Measurements from ENCODE around the gene RABGEF1. TPM values are rescaled to one million over a fixed set of nuclear protein-coding genes. Genes with fewer than 3 reads are reported as not detected.
"Not testable (repeated sequence)": the region's sequence is repeated elsewhere in the genome, so short reads cannot be mapped to it uniquely, and the experiment has no call there.

RABGEF1 gene
- total RNA-seq, 1 experiment from 2014 or later, result 35.2 TPM

- Histone ChIP-seq H3K79me2 (ENCODE audit: low read depth) (peaks cover 30% of the 10 kb centered on the region), H4K20me1 (ENCODE audit: insufficient read depth) (peaks cover 19% of the 10 kb centered on the region)
- DNase-seq; H3K9me3 ChIP-seq (ENCODE audit: insufficient read depth, low read depth); H3F3A ChIP-seq (ENCODE audit: insufficient read depth, low read depth); BruUV-seq (replicated peaks); H3K4me1 ChIP-seq (replicated peaks; ENCODE audit: insufficient read depth); H3K36me3 ChIP-seq (ENCODE audit: low read depth); H3K27ac ChIP-seq; H3K9me2 ChIP-seq (ENCODE audit: insufficient read depth); H3K4me3 ChIP-seq; H2AFZ ChIP-seq; H3K27me3 ChIP-seq (ENCODE audit: insufficient read depth, low read depth); H3K4me2 ChIP-seq: not testable (repeated sequence)
- intact Hi-C loops (cut with micrococcal nuclease; ENCODE audit: unreplicated experiment), result loop anchor here (2.0 kb wide), 1 partner anchor 43 kb away; no protein-coding TSS in a partner anchor
- ChIA-PET CTCF (interaction anchor here (1.2 kb wide), 1 partner anchor 23 kb away, joined by 3 read pairs; no protein-coding TSS in a partner anchor), POLR2A (ENCODE audit: unreplicated experiment) (interaction anchor here (0.7 to 0.9 kb wide), 2 partner anchors 108 to 783 kb away, joined by 3 read pairs; no protein-coding TSS in a partner anchor)
Observed at GRCh38 chr7:66765322-66766025, 24.9 kb downstream of the RABGEF1 start.

- Histone ChIP-seq H3K4me2 (no peak overlapping the region), H3K9me3 (ENCODE audit: insufficient read depth, low read depth) (no peaks in the 10 kb centered on the region), H3K27me3 (ENCODE audit: insufficient read depth, low read depth) (no peaks in the 10 kb centered on the region), H2AFZ (no peak overlapping the region), H4K20me1 (ENCODE audit: insufficient read depth) (peaks cover 22% of the 10 kb centered on the region), H3K9me2 (ENCODE audit: insufficient read depth) (no peaks in the 10 kb centered on the region), H3K79me2 (ENCODE audit: low read depth) (peaks cover 35% of the 10 kb centered on the region), H3K36me3 (ENCODE audit: low read depth) (no peaks in the 10 kb centered on the region), H3K4me3 (no peak overlapping the region), H3K27ac (no peak overlapping the region), H3K4me1 (replicated peaks; ENCODE audit: insufficient read depth) (no peaks in the 10 kb centered on the region), H3F3A (ENCODE audit: insufficient read depth, low read depth) (no peaks in the 10 kb centered on the region; the same call in 1 of the 2 replicates)
- DNase-seq, result no peak
- POLR2A ChIA-PET (ENCODE audit: unreplicated experiment), result interaction anchor here (0.9 kb wide), 1 partner anchor 108 kb away, joined by 3 read pairs; no protein-coding TSS in a partner anchor
- BruUV-seq (replicated peaks), result no TSS peak
- CTCF ChIA-PET, result interaction anchor here (1.2 kb wide), 1 partner anchor 22 kb away, joined by 3 read pairs; no protein-coding TSS in a partner anchor
- TF ChIP-seq EZH2 (IDR thresholded peaks at IDR 0.05; ENCODE audit: low read depth) (no peak), CTCF (conservative IDR thresholded peaks at IDR 0.05) (no peak)
- intact Hi-C loops (cut with micrococcal nuclease; ENCODE audit: unreplicated experiment), result no loop called here
Observed at GRCh38 chr7:66766041-66766440, 25.5 kb downstream of the RABGEF1 start.

GRCh38 chr7:66767486-66767885, 27.0 kb downstream of the RABGEF1 start:
- H3K4me1 ChIP-seq (replicated peaks; ENCODE audit: insufficient read depth); intact Hi-C loops (cut with micrococcal nuclease; ENCODE audit: unreplicated experiment); H3K27ac ChIP-seq; POLR2A ChIA-PET (ENCODE audit: unreplicated experiment); BruUV-seq (replicated peaks); H3F3A ChIP-seq (ENCODE audit: insufficient read depth, low read depth); H3K4me3 ChIP-seq; H3K9me2 ChIP-seq (ENCODE audit: insufficient read depth); CTCF ChIA-PET; H3K9me3 ChIP-seq (ENCODE audit: insufficient read depth, low read depth); DNase-seq; H3K4me2 ChIP-seq; H3K27me3 ChIP-seq (ENCODE audit: insufficient read depth, low read depth); H2AFZ ChIP-seq; H3K36me3 ChIP-seq (ENCODE audit: low read depth): not testable (repeated sequence)
- Histone ChIP-seq H4K20me1 (ENCODE audit: insufficient read depth) (peaks cover 26% of the 10 kb centered on the region), H3K79me2 (ENCODE audit: low read depth) (peaks cover 36% of the 10 kb centered on the region)

GRCh38 chr7:66768865-66769832, 28.6 kb downstream of the RABGEF1 start:
- no peak overlapping the region for H2AFZ ChIP-seq
- peaks cover 26% of the 10 kb centered on the region for H4K20me1 ChIP-seq (ENCODE audit: insufficient read depth)
- TF ChIP-seq EZH2 (IDR thresholded peaks at IDR 0.05; ENCODE audit: low read depth) (no peak), CTCF (conservative IDR thresholded peaks at IDR 0.05) (no peak)
- no peak overlapping the region for H3K4me3 ChIP-seq
- no peaks in the 10 kb centered on the region for H3K27me3 ChIP-seq (ENCODE audit: insufficient read depth, low read depth)
- no peaks in the 10 kb centered on the region for H3F3A ChIP-seq (ENCODE audit: insufficient read depth, low read depth)
- ChIA-PET CTCF (interaction anchor here (0.5 to 0.6 kb wide), 2 partner anchors 86 to 214 kb away, joined by 3 to 10 read pairs; no protein-coding TSS in a partner anchor), POLR2A (ENCODE audit: unreplicated experiment) (no interaction called here)
- no peak overlapping the region for H3K27ac ChIP-seq
- intact Hi-C loops (cut with micrococcal nuclease; ENCODE audit: unreplicated experiment), result no loop called here
- no peaks in the 10 kb centered on the region for H3K4me1 ChIP-seq (replicated peaks; ENCODE audit: insufficient read depth)
- H3K4me2 ChIP-seq, result no peak overlapping the region
- no peaks in the 10 kb centered on the region for H3K9me3 ChIP-seq (ENCODE audit: insufficient read depth, low read depth)
- DNase-seq, result no peak
- BruUV-seq (replicated peaks), result no TSS peak
- peaks cover 36% of the 10 kb centered on the region for H3K79me2 ChIP-seq (ENCODE audit: low read depth)
- H3K9me2 ChIP-seq (ENCODE audit: insufficient read depth), result no peaks in the 10 kb centered on the region
- no peaks in the 10 kb centered on the region for H3K36me3 ChIP-seq (ENCODE audit: low read depth)

Measured in PC-9 (cell line).